Measurements from ENCODE around the gene MOB1B.
A peak's percentile ranks its signal among the peaks of the same experiment; 100 is the strongest.
"Not testable (repeated sequence)": the region's sequence is repeated elsewhere in the genome, so short reads cannot be mapped to it uniquely, and the experiment has no call there.

Gene MOB1B

DNA sequence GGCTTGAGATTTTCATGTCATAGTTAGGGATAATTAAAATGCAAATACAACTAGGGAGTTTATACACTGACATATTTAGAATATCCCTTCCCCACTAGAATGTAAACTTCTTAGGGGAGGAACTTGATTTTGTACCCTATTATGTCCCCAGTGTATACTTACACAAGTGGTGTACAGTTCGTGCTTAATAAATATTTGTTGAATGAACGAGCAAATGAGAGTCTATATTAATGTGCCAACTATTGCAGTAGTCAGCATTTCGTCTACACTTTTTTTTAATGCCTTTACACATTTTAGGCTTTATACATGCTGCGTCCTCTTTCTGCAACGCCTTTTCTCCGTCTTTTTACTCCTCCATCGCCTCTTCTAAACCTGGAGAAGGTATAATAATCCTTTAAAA, 8.4 kb upstream of the MOB1B start:
- TF ChIP-seq, protein P1, sequence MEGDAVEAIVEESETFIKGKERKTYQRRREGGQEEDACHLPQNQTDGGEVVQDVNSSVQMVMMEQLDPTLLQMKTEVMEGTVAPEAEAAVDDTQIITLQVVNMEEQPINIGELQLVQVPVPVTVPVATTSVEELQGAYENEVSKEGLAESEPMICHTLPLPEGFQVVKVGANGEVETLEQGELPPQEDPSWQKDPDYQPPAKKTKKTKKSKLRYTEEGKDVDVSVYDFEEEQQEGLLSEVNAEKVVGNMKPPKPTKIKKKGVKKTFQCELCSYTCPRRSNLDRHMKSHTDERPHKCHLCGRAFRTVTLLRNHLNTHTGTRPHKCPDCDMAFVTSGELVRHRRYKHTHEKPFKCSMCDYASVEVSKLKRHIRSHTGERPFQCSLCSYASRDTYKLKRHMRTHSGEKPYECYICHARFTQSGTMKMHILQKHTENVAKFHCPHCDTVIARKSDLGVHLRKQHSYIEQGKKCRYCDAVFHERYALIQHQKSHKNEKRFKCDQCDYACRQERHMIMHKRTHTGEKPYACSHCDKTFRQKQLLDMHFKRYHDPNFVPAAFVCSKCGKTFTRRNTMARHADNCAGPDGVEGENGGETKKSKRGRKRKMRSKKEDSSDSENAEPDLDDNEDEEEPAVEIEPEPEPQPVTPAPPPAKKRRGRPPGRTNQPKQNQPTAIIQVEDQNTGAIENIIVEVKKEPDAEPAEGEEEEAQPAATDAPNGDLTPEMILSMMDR (IDR thresholded peaks at IDR 0.05; ENCODE audit: borderline replicate concordance, control extremely low read depth, extremely low read depth, insufficient read depth, missing control alignments) = no peak
- no peak for DNase-seq (ENCODE audit: low spot score)
- in situ Hi-C loops (cut with MboI; ENCODE audit: low sequenced_read_pairs, unreplicated experiment) = no loop called here

DNA sequence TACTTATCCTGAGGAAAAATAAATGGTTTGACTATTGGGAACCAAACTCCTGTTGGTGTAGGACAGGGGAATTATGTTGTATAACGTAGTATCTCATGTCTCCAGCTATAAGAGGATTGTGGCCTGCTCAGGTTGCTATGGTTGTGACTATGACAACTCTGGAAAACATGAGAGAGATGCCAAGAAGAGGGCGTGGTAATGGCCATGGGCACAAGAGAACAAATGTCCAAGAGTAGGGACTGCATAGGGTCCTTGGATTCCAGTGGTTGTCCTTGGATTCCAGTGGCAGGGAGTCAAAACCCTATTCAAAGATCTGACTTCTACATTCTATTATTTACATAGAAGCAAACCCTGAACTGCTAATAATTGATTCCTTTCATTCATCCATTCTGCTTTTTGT, 6.8 kb upstream of the MOB1B start:
- in situ Hi-C loops (cut with MboI; ENCODE audit: low sequenced_read_pairs, unreplicated experiment) = no loop called here
- TF ChIP-seq, protein P1 (IDR thresholded peaks at IDR 0.05; ENCODE audit: borderline replicate concordance, control extremely low read depth, extremely low read depth, insufficient read depth, missing control alignments) = no peak
- no peak for DNase-seq (ENCODE audit: low spot score)

DNA sequence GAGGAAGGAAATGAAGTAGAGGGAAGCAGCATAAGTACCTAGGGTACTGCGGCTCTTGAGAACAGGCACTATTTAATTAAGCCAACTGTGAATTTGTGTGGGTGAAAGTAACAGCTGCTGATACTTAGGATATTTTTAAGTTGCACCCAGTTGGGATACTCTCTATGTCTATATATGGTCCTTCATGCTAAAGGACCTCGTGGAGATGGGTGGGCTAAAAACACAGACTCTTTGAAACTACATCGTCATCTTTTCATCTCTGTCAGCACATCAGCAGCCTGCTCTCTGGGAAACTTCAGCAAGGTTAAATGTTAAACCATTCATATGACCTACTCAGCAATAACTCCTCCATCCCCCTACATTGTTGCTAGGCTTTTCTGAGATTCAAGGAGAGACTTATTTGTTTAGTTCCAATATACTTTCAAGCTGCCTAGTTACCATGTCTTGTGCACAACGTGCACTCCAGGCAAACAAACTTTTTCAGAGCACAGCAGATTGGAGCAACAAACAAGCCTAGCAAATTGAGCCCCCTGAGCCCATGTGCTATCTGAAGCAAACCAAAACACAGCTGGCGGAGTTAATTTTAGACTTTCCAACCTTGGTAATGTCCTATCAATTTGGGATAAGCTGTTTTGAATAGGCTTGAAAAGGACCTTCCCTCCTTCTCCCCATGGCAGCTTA, 6.2 kb upstream of the MOB1B start:
- no peak for DNase-seq (ENCODE audit: low spot score)
- in situ Hi-C loops (cut with MboI; ENCODE audit: low sequenced_read_pairs, unreplicated experiment) = no loop called here

DNA sequence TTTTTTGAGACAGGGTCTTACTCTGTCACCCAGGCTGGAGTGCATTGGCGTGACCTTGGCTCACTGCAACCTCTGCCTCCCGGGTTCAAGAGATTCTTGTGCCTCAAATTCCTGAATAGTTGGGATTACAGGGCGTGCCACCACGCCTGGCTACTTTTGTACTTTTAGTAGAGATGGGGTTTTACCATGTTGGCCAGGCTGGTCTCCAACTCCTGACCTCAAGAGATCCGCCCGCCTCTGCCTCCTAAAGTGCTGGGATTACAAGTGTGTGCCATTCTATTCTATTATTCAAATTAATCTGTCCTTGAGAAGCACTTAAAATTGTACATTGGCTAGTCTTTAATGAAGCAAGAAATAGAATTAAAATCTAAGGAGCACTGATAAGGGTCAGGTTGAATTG, 3.6 kb upstream of the MOB1B start:
- DNase-seq (ENCODE audit: low spot score); in situ Hi-C loops (cut with MboI; ENCODE audit: low sequenced_read_pairs, unreplicated experiment): not testable (repeated sequence)

More for the DNA sequence above, 6.2 kb upstream of the MOB1B start:
- TF ChIP-seq, protein P1 (IDR thresholded peaks at IDR 0.05; ENCODE audit: borderline replicate concordance, control extremely low read depth, extremely low read depth, insufficient read depth, missing control alignments) = no peak

DNA sequence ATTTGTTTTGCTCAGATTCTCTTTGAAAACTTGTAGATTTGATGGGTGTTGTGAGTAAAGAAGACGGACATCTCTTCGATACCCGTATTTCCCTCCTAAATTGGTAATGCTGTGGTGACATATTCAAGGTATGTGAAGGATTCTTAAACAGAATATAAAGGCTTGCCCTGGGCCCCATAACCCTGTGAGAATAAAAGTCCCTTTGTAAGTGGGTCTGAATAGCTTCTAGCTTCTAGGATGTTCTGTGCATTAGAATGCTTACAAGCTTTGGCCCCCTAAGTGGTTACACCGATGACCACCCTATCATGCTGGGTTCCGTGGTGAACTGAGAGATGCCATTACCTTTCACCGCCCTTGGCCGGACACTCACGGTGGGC, 574 bp upstream of the MOB1B start:
- no peak for DNase-seq (ENCODE audit: low spot score)
- TF ChIP-seq, protein P1 (IDR thresholded peaks at IDR 0.05; ENCODE audit: borderline replicate concordance, control extremely low read depth, extremely low read depth, insufficient read depth, missing control alignments) = no peak
- in situ Hi-C loops (cut with MboI; ENCODE audit: low sequenced_read_pairs, unreplicated experiment) = no loop called here

DNA sequence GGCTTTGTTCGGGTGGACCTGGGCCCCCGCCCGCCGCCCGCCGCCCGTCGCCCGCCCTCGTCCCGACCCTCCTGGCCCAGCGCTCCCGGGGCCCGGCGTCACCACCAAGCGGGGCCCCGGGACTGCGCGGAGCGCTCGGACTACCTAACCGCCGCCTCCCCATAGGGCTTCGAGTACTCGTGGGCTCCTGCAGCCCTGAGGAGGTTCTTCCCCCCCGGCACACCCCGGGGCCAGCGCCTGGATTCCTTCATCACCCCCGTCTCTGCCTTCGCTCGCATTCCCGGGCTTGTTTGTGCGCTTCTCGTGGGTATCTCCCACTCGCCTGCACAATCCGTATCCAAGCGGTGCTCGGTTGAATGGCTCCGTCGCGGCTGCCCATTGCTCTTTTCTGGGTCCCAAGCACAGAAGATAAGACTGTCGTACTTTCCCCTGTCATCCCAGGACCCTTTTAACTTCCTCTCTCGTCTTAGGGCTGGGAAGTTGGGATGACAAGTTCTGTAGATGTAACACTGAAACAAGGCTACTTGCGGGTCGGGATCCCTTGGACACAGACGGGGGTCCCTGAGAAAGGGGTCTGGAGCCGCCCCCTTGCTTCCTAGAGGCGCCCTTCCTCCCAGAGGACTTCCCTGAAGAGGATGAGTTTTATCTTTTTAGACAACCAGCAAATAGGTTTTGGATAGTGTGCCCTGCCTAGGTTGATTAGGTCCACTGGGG, 565 bp downstream of the MOB1B start:
- in situ Hi-C loops (cut with MboI; ENCODE audit: low sequenced_read_pairs, unreplicated experiment) = no loop called here
- TF ChIP-seq, protein P1 (IDR thresholded peaks at IDR 0.05; ENCODE audit: borderline replicate concordance, control extremely low read depth, extremely low read depth, insufficient read depth, missing control alignments) = no peak
- peak; percentile 72 for DNase-seq (ENCODE audit: low spot score)

DNA sequence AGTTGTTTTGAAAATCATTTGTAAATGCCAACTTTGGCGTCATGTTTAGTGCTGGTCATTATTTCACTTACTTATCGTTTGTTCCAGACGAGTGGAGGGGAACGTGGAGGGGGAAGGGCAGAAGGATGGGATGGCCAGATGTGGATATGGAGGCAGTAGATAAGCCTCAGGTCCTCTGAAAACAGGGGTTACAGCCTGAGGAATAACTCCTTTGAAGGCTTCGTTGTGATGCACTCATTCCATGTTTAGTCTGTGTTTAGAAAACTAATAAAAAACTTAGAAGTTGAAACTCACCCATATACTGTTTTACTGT, 1.1 kb downstream of the MOB1B start:
- no peak for DNase-seq (ENCODE audit: low spot score)
- in situ Hi-C loops (cut with MboI; ENCODE audit: low sequenced_read_pairs, unreplicated experiment) = no loop called here
- TF ChIP-seq, protein P1 (IDR thresholded peaks at IDR 0.05; ENCODE audit: borderline replicate concordance, control extremely low read depth, extremely low read depth, insufficient read depth, missing control alignments) = no peak
